ENCODE results near the gene MLXIP.

MLXIP gene

GRCh38 chr12:122094137-122094734 is 15.7 kb downstream of the MLXIP start:
- no peak for DNase-seq (ENCODE audit: low read depth)
- TF ChIP-seq CTCF (conservative IDR thresholded peaks at IDR 0.05; ENCODE audit: low read depth, low read length): no peak

GRCh38 chr12:122094735-122095631 is 16.4 kb downstream of the MLXIP start:
- no peak for TF ChIP-seq CTCF (conservative IDR thresholded peaks at IDR 0.05; ENCODE audit: low read depth, low read length)
- H3K4me3 ChIP-seq (ENCODE audit: low read length): no peak overlapping the region
- no peak for DNase-seq (ENCODE audit: low read depth)

More at GRCh38 chr12:122094137-122094734, 15.7 kb downstream of the MLXIP start:
- no peak overlapping the region for H3K4me3 ChIP-seq (ENCODE audit: low read length)

- TF ChIP-seq CTCF (conservative IDR thresholded peaks at IDR 0.05; ENCODE audit: low read depth, low read length): no peak
- no peak overlapping the region for H3K4me3 ChIP-seq (ENCODE audit: low read length)
- no peak for DNase-seq (ENCODE audit: low read depth)
These were observed 17.5 kb downstream of the MLXIP start for GRCh38 chr12:122096014-122096413.

GRCh38 chr12:122096591-122097149 is 18.1 kb downstream of the MLXIP start:
- TF ChIP-seq CTCF (conservative IDR thresholded peaks at IDR 0.05; ENCODE audit: low read depth, low read length): no peak
- H3K4me3 ChIP-seq (ENCODE audit: low read length): no peak overlapping the region
- no peak for DNase-seq (ENCODE audit: low read depth)

- TF ChIP-seq CTCF (conservative IDR thresholded peaks at IDR 0.05; ENCODE audit: low read depth, low read length): no peak
- no peak for DNase-seq (ENCODE audit: low read depth)
- H3K4me3 ChIP-seq (ENCODE audit: low read length): no peak overlapping the region
These were observed 19.0 kb downstream of the MLXIP start for GRCh38 chr12:122097584-122097926.

- no peak for DNase-seq (ENCODE audit: low read depth)
- no peak overlapping the region for H3K4me3 ChIP-seq (ENCODE audit: low read length)
- no peak for TF ChIP-seq CTCF (conservative IDR thresholded peaks at IDR 0.05; ENCODE audit: low read depth, low read length)
These were observed 19.6 kb downstream of the MLXIP start for GRCh38 chr12:122097927-122098756.

Measured in retinal pigment epithelial cell (primary cell).